SK-N-SH treated with all-trans-retinoic acid at 6 μM for 48 hours (cell line): Measurements from ENCODE around the gene FAM20C.

ENCODE experiments used
- ARNTL ChIP-seq: fragments of 450-650 bp; formaldehyde crosslinking; IDR thresholded peaks from 2 replicates; pipeline ENCODE4 v1.5.0; 2020; ENCODE audit warnings: low read depth, mild to moderate bottlenecking, moderate library complexity, borderline replicate concordance
- BACH2 ChIP-seq: fragments of 250-450 bp; sonication (Bioruptor Pico); IDR thresholded peaks from 2 replicates; pipeline ENCODE4 v1.9.0; 2021; ENCODE audit warnings: mild to moderate bottlenecking, borderline replicate concordance
- CREB5 ChIP-seq: fragments of 250-450 bp; sonication (Bioruptor Pico); IDR thresholded peaks from 2 replicates; pipeline ENCODE4 v1.5.1; 2020; ENCODE audit warnings: low read depth, mild to moderate bottlenecking, moderate library complexity
- CSRNP3 ChIP-seq: fragments of 250-450 bp; sonication (Bioruptor Pico); IDR thresholded peaks from 2 replicates; pipeline ENCODE4 v1.5.1; 2021; ENCODE audit warnings: mild to moderate bottlenecking, moderate library complexity
- ISL1 ChIP-seq: fragments of 250-450 bp; sonication (Bioruptor Pico); IDR thresholded peaks from 2 replicates; pipeline ENCODE4 v2.1.2; 2022; ENCODE audit warnings: mild to moderate bottlenecking, moderate library complexity
- OSR1 ChIP-seq: fragments of 250-450 bp; sonication (Bioruptor Pico); IDR thresholded peaks from 2 replicates; pipeline ENCODE4 v1.8.0; 2022; ENCODE audit warnings: moderate library complexity, mild to moderate bottlenecking, inconsistent platforms
- PATZ1 ChIP-seq: fragments of 250-450 bp; sonication (Bioruptor Pico); IDR thresholded peaks from 2 replicates; pipeline ENCODE4 v1.8.0; 2020; ENCODE audit warnings: mild to moderate bottlenecking, moderate library complexity, borderline replicate concordance
- RARB ChIP-seq: fragments of 250-450 bp; sonication (Bioruptor Pico); IDR thresholded peaks from 2 replicates; pipeline ENCODE4 v1.8.0; 2021; ENCODE audit warnings: mild to moderate bottlenecking, moderate library complexity
- SNAI2 ChIP-seq: fragments of 250-450 bp; sonication (Bioruptor Pico); IDR thresholded peaks from 2 replicates; pipeline ENCODE4 v1.5.0; 2020; ENCODE audit warnings: mild to moderate bottlenecking, moderate library complexity
- TOX ChIP-seq: fragments of 250-450 bp; sonication (Bioruptor Pico); IDR thresholded peaks from 2 replicates; pipeline ENCODE4 v1.8.0; 2021; ENCODE audit warnings: mild to moderate bottlenecking, moderate library complexity, borderline replicate concordance
- TSHZ2 ChIP-seq: fragments of 250-450 bp; sonication (Bioruptor Pico); IDR thresholded peaks from 2 replicates; pipeline ENCODE4 v1.5.0; 2020; ENCODE audit warnings: mild to moderate bottlenecking, moderate library complexity
- ZC3H10 ChIP-seq: fragments of 250-450 bp; sonication (Bioruptor Pico); IDR thresholded peaks from 2 replicates; pipeline ENCODE4 v1.5.1; 2021; ENCODE audit warnings: mild to moderate bottlenecking, moderate library complexity
- ZFP30 ChIP-seq: fragments of 450-650 bp; formaldehyde crosslinking; IDR thresholded peaks from 2 replicates; pipeline ENCODE4 v1.5.0; 2022; ENCODE audit warnings: mild to moderate bottlenecking, moderate library complexity
- ZNF8 ChIP-seq: fragments of 450-650 bp; formaldehyde crosslinking; IDR thresholded peaks from 2 replicates; pipeline ENCODE4 v1.5.0; 2020; ENCODE audit warnings: mild to moderate bottlenecking, moderate library complexity

DNA sequence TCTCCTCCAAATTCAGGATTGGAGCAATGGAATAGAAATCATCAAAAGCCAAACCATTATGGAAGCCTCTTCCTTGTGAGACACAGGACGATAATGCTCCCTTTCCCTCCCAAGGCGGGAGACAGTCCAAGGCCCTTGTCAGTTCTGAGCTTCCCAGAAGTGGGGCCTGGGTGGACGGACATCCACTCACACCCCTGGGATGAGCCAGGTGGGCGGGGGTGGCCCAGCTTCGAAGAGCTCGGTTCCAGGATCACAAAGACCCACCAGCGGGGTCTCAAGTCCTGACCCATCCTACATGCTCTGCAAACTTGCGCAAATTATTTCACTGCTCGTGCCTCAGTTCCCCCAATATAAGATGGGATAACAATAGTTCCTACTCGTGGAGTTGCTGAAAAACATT is 87.5 kb downstream of the FAM20C start:
- no peak for TF ChIP-seq ISL1 (CRISPR knock-in tag)
- no peak for TF ChIP-seq ZFP30 (CRISPR knock-in tag)
- TF ChIP-seq OSR1 (CRISPR knock-in tag): no peak
- no peak for TF ChIP-seq SNAI2 (CRISPR knock-in tag)
- no peak for TF ChIP-seq PATZ1 (CRISPR knock-in tag)
- TF ChIP-seq ZNF8 (CRISPR knock-in tag): no peak
- no peak for TF ChIP-seq TSHZ2 (CRISPR knock-in tag)
- no peak for TF ChIP-seq TOX (CRISPR knock-in tag)
- no peak for TF ChIP-seq CSRNP3 (CRISPR knock-in tag)
- no peak for TF ChIP-seq CREB5 (CRISPR knock-in tag)
- no peak for TF ChIP-seq BACH2 (CRISPR knock-in tag)
- TF ChIP-seq ZC3H10 (CRISPR knock-in tag): no peak
- no peak for TF ChIP-seq RARB (CRISPR knock-in tag)
- TF ChIP-seq ARNTL (CRISPR knock-in tag): no peak
